GM12872 (cell line): Measurements from ENCODE around the gene CAPNS1.

Experiments used
- CTCF ChIP-seq: IDR thresholded peaks from 3 replicates; pipeline ENCODE4 v1.5.1; 2011; ENCODE audit warnings: low read depth, mild to moderate bottlenecking, low read length, moderate library complexity; ENCODE audit not compliant: insufficient read depth

Gene CAPNS1

GRCh38 chr19:36139120-36139472 is 770 bp upstream of the CAPNS1 start:
- no peak for TF ChIP-seq CTCF

GRCh38 chr19:36140304-36141038 is 605 bp downstream of the CAPNS1 start:
- no peak for TF ChIP-seq CTCF

- TF ChIP-seq CTCF, result no peak
Measured at GRCh38 chr19:36141039-36141927, 1.4 kb downstream of the CAPNS1 start.

GRCh38 chr19:36142046-36142445 is 2.2 kb downstream of the CAPNS1 start:
- TF ChIP-seq CTCF, result no peak

GRCh38 chr19:36142496-36142895 is 2.6 kb downstream of the CAPNS1 start:
- TF ChIP-seq CTCF, result no peak

- TF ChIP-seq CTCF, result no peak
Measured at GRCh38 chr19:36144624-36145023, 4.8 kb downstream of the CAPNS1 start.

GRCh38 chr19:36149673-36150406 is 10.0 kb downstream of the CAPNS1 start:
- TF ChIP-seq CTCF, result no peak
